ENCODE results near the gene NR2C2.
"Not testable (repeated sequence)": the region's sequence is repeated elsewhere in the genome, so short reads cannot be mapped to it uniquely, and the experiment has no call there.

The NR2C2 gene

GRCh38 chr3:14962762-14963161, 15.4 kb downstream of the NR2C2 start:
- DNase-seq: no peak

GRCh38 chr3:14967285-14967684, 19.9 kb downstream of the NR2C2 start:
- DNase-seq: no peak

- no peak for DNase-seq
Measured at GRCh38 chr3:14969671-14970070, 22.3 kb downstream of the NR2C2 start.

GRCh38 chr3:14976317-14976716, 28.9 kb downstream of the NR2C2 start:
- no peak for DNase-seq

GRCh38 chr3:14980689-14981088, 33.3 kb downstream of the NR2C2 start:
- no peak for DNase-seq

- DNase-seq: no peak
Measured at GRCh38 chr3:14984581-14985113, 37.3 kb downstream of the NR2C2 start.

GRCh38 chr3:14988988-14989394, 41.6 kb downstream of the NR2C2 start:
- DNase-seq: peak; percentile 13

- DNase-seq: peak; percentile 46
Measured at GRCh38 chr3:14989943-14990779, 42.8 kb downstream of the NR2C2 start.

GRCh38 chr3:14990780-14991148, 43.4 kb downstream of the NR2C2 start:
- DNase-seq: no peak

- peak; percentile 46 for DNase-seq
Measured at GRCh38 chr3:14991151-14991742, 43.9 kb downstream of the NR2C2 start.

GRCh38 chr3:14991818-14992612, 44.6 kb downstream of the NR2C2 start:
- DNase-seq: no peak

GRCh38 chr3:14997941-14998340, 50.6 kb downstream of the NR2C2 start:
- DNase-seq: no peak

- not testable (repeated sequence) for DNase-seq
Measured at GRCh38 chr3:14999182-14999581, 51.8 kb downstream of the NR2C2 start.

- DNase-seq: peak; percentile 97
Measured at GRCh38 chr3:15007681-15008141, 60.3 kb downstream of the NR2C2 start.

- no peak for DNase-seq
Measured at GRCh38 chr3:15009167-15009566, 61.8 kb downstream of the NR2C2 start.

GRCh38 chr3:15010664-15011063, 63.3 kb downstream of the NR2C2 start:
- DNase-seq: no peak

- DNase-seq: no peak
Measured at GRCh38 chr3:15011174-15011573, 63.8 kb downstream of the NR2C2 start.

- DNase-seq: no peak
Measured at GRCh38 chr3:15014606-15015328, 67.4 kb downstream of the NR2C2 start.

- DNase-seq: no peak
Measured at GRCh38 chr3:15015456-15015855, 68.1 kb downstream of the NR2C2 start.

- DNase-seq: no peak
Measured at GRCh38 chr3:15017191-15017590, 69.8 kb downstream of the NR2C2 start.

GRCh38 chr3:15023249-15023648, 75.9 kb downstream of the NR2C2 start:
- no peak for DNase-seq

- DNase-seq: no peak
Measured at GRCh38 chr3:15023719-15024118, 76.3 kb downstream of the NR2C2 start.

- DNase-seq: no peak
Measured at GRCh38 chr3:15029625-15030024, 82.2 kb downstream of the NR2C2 start.

Measured in NCI-H2029 treated with DMSO at 0.1 percent for 48 hours (cell line).